Bronchial epithelial cell (primary cell): ENCODE data around the gene DDX5. TPM values are rescaled to one million over a fixed set of nuclear protein-coding genes. Genes with fewer than 3 reads are reported as not detected.

ENCODE experiments used
- DNase-seq: peaks from one replicate; pipeline ENCODE4 v3.0.0-alpha.2; 2010; ENCODE audit warnings: low read depth
- FAIRE-seq: peaks from 2 replicates; lab custom pipeline; 2011; peaks lifted over from hg19 to GRCh38; lab: Jason Lieb, UNC
- H3K27me3 ChIP-seq: 2 replicates; pipeline ENCODE4 v1.5.1; 2011; ENCODE audit warnings: low read length; ENCODE audit not compliant: control insufficient read depth, insufficient read depth
- H3K36me3 ChIP-seq: 2 replicates; pipeline ENCODE4 v1.5.1; 2011; ENCODE audit warnings: low read length; ENCODE audit not compliant: control insufficient read depth, insufficient read depth
- H3K4me3 ChIP-seq: 2 replicates; pipeline ENCODE4 v1.5.1; 2011; ENCODE audit warnings: mild to moderate bottlenecking, low read depth, low read length, control low read depth
- total RNA-seq: library from RNA; depleted of rRNA; stranded (reverse); fragments of >200 nt; gene quantifications from 2 replicates; pipeline ENCODE4 v1.2.1, GENCODE V29; 2014
- TF ChIP-seq, protein P1 (sequence below): IDR thresholded peaks from 2 replicates; pipeline ENCODE4 v1.5.1; 2011; ENCODE audit warnings: mild to moderate bottlenecking, moderate library complexity, low read length, control low read depth, inconsistent platforms; ENCODE audit not compliant: insufficient read depth, severe bottlenecking

Gene DDX5
- total RNA-seq, 1 donor from 2014 or later = 340 TPM

DNA sequence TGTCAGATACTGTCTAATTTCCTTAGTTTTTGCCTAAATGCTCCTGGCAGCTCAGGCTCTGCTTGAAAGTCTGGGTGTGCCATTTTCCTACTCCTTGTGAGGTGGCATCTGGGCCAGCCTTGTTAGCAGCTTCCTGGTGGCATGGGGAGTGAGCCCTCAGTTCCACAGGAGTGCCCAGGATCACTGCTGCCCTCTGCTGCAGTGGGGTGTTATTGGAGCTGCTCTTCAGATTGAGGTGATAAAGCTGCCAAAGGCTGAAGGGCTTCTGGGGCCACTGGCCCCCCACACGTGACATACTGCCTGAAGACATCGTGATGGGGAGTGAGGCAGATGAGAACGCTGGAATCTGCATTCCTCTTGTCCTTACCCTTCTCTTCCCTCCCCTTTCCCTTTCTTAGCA lies 28.1 kb upstream of the DDX5 start:
- TF ChIP-seq, protein P1, sequence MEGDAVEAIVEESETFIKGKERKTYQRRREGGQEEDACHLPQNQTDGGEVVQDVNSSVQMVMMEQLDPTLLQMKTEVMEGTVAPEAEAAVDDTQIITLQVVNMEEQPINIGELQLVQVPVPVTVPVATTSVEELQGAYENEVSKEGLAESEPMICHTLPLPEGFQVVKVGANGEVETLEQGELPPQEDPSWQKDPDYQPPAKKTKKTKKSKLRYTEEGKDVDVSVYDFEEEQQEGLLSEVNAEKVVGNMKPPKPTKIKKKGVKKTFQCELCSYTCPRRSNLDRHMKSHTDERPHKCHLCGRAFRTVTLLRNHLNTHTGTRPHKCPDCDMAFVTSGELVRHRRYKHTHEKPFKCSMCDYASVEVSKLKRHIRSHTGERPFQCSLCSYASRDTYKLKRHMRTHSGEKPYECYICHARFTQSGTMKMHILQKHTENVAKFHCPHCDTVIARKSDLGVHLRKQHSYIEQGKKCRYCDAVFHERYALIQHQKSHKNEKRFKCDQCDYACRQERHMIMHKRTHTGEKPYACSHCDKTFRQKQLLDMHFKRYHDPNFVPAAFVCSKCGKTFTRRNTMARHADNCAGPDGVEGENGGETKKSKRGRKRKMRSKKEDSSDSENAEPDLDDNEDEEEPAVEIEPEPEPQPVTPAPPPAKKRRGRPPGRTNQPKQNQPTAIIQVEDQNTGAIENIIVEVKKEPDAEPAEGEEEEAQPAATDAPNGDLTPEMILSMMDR = peak; percentile 40
- Histone ChIP-seq H3K27me3 (no peaks in the 10 kb centered on the region), H3K4me3 (no peak overlapping the region), H3K36me3 (peaks cover 20% of the 10 kb centered on the region)
- no peak for FAIRE-seq
- DNase-seq = peak; percentile 10

DNA sequence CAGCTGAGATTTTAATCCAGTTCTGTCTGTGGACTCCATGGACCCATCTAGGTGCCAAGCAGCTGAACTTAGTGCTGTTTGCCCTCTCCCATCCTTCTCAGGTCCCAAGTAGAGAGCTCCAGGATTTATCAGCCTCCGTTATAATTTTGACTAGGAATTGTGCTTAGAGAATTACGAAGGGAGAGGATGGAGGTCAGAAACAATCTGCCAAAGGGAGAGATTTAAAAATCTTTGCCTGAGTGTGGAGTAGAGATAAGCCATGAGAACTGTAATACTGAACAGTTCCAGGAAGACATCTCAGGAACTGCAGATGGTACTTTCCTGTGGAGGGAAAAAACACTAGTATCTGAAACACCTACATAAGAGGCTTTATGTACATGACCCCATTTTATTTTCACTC lies 27.7 kb upstream of the DDX5 start:
- Histone ChIP-seq H3K4me3 (no peak overlapping the region), H3K36me3 (peaks cover 20% of the 10 kb centered on the region), H3K27me3 (no peaks in the 10 kb centered on the region)
- TF ChIP-seq, protein P1 = no peak
- FAIRE-seq (no peak), DNase-seq (no peak)

DNA sequence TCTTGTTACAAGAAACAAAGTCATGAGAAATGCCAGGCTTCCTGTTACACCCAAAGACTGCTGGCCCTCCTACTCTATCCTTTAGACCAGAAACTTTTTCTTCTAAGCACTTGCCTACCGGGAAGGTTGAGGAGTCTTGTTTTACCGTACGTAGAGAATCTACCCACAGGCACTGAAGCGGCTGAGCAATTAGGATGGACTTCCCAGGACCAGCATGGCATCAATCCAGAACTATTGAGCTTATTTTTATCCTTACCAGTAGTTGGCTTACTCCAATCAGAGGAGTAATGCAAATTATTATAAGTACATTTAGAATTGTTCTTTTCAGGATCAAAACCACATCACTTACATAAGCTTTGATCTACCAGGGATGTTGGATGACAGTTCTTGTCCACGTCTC lies 26.3 kb upstream of the DDX5 start:
- DNase-seq (no peak), FAIRE-seq (no peak)
- no peaks in the 10 kb centered on the region for H3K27me3 ChIP-seq
- H3K36me3 ChIP-seq = peaks cover 19% of the 10 kb centered on the region
- H3K4me3 ChIP-seq = no peak overlapping the region
- TF ChIP-seq, protein P1 = no peak

DNA sequence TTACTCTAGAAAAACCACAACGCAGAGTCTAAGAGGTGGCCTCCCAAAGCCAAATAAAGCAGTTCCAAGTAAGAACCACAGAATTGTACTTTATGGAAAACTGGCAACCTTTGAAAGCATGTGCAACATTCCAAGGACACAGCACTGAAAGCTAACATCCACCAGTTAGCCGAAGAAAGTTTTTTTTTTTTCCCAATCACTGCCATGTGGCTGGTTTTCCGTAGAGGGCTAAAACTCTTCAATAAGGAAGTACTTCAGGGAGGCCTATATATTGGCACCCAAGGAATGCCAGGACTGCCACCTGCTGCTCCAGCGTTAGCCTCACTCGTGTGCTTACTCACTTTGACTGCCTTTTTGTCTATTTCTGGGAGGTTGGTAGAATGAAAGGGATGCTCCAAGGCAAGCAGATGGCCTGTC lies 25.9 kb upstream of the DDX5 start:
- FAIRE-seq (no peak), DNase-seq (no peak)
- no peaks in the 10 kb centered on the region for H3K27me3 ChIP-seq
- peaks cover 20% of the 10 kb centered on the region for H3K36me3 ChIP-seq
- TF ChIP-seq, protein P1 = no peak
- H3K4me3 ChIP-seq = no peak overlapping the region

DNA sequence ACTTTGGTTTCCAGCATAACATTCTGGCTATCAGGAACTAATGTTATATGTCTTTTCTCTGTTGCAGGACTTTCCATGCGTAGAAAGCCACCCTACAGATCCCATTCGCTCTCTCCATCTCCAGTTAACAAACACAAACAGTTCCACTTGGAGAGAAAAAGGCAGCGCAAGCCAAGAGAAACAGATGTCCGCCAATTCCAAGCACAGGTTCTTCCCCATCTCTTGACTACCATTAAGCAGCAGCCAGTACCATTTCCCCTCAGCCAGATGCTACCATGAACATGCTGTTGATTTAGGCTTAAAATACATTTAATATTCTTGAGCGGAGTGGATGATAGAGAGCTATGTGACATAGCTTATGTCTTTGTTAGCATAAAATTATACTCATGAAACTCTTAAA lies 23.1 kb upstream of the DDX5 start:
- DNase-seq (no peak), FAIRE-seq (no peak)
- Histone ChIP-seq H3K36me3 (peaks cover 13% of the 10 kb centered on the region), H3K27me3 (no peaks in the 10 kb centered on the region), H3K4me3 (no peak overlapping the region)
- TF ChIP-seq, protein P1 = no peak

DNA sequence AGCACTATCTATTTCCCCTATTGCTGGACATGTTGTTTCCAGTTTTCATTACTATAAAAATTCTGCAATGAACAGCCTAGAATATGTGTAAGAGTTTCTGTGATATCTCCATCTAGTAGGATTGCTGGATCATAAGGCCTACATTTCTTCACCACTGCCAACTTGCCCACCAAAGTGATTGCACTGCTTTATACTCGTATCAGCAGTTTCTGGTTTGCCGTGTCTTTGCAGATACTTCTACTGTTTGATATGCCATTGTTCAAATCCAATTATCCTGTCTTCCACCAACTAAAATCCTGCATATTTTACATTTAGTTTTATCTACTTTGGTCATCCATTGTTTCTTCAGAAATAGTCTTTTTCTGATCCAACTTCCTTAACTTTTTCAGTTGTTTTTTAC lies 21.8 kb upstream of the DDX5 start:
- peaks cover 13% of the 10 kb centered on the region for H3K36me3 ChIP-seq
- no peak for FAIRE-seq

More for the DNA sequence above, 21.8 kb upstream of the DDX5 start:
- TF ChIP-seq, protein P1 = no peak
- H3K4me3 ChIP-seq = no peak overlapping the region
- no peak for DNase-seq
- no peaks in the 10 kb centered on the region for H3K27me3 ChIP-seq
